Measurements from ENCODE around the gene TRDMT1. TPM values are rescaled to one million over a fixed set of nuclear protein-coding genes. Genes with fewer than 3 reads are reported as not detected.
A peak's percentile ranks its signal among the peaks of the same experiment; 100 is the strongest.

The TRDMT1 gene
- total and polyA plus RNA-seq, 12 donors: 1.3 to 10.5 (median 4.9) TPM

DNA sequence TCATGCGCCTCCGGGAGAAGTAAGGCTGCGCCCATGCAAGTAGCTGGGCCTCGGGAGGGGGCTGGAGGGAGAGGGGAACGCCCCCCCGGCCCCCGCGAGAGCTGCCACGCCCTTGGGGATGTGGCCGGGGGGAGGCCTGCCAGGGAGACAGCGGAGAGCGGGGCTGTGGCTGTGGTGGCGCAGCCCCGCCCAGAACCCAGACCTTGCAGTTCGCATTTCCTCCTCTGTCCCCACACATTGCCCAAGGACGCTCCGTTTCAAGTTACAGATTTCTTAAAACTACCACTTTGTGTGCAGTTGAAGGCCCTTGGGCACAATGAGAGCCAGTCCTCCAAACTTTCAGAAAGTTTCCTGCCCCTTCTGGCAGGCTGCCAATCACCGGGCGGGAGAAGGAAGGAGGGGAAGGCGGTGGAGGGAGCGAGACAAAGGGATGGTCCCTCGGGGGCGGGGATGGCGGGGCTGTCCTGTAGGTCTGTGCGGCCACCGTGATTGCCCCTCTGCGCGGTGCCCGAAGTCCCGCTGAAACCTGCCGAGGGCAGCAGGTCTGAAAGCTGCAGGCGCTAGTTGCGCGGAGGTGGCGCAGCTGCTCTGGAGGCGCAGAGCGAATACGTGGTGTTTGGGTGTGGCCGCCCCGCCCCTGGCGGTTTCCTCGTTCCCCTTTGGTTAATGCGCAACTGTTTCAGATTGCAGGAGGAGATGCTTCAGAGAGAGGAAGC is 28.7 kb upstream of the TRDMT1 start:
- DNase-seq: peak; percentile 73 to 89 (median 85)
- WGBS, 4 donors: 0 to 2% (median 0%) methylated on average over 22 to 43 of the region's 43 CpGs
- Histone ChIP-seq H3K36me3 (replicated peaks in 1 of 2) (peaks cover 0 to 37% of the 10 kb centered on the region in 2 donors), H3K9me3 (replicated peaks in 1 of 3) (no peaks in the 10 kb centered on the region), H3K27ac (peak overlapping the region; percentile 50 to 97 (median 92)), H3K4me1 (replicated peaks in 1 of 2) (peaks cover 7 to 37% of the 10 kb centered on the region in 2 donors), H3K4me3 (peak overlapping the region; percentile 72 to 97 (median 82)), H3K27me3 (no peaks in the 10 kb centered on the region)
- intact Hi-C loops (cut with DNase I): no loop called here
- TF ChIP-seq POLR2A (IDR thresholded peaks at IDR 0.05) (peak; percentile 44 to 50), CTCF (IDR thresholded peaks at IDR 0.05) (peak in 1 of 6 experiments; percentile 29)

DNA sequence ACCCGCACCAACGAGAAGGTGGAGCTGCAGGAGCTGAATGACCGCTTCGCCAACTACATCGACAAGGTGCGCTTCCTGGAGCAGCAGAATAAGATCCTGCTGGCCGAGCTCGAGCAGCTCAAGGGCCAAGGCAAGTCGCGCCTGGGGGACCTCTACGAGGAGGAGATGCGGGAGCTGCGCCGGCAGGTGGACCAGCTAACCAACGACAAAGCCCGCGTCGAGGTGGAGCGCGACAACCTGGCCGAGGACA is 28.2 kb upstream of the TRDMT1 start:
- WGBS, 4 donors: 0 to 2% (median 1%) methylated on average over 12 to 21 of the region's 21 CpGs
- Histone ChIP-seq H3K9me3 (replicated peaks in 1 of 3) (no peaks in the 10 kb centered on the region), H3K36me3 (replicated peaks in 1 of 2) (peaks cover 0 to 32% of the 10 kb centered on the region in 2 donors), H3K27ac (peak overlapping the region; percentile 50 to 97 (median 92)), H3K4me1 (replicated peaks in 1 of 2) (peaks cover 7 to 36% of the 10 kb centered on the region in 2 donors), H3K27me3 (no peaks in the 10 kb centered on the region), H3K4me3 (peak overlapping the region; percentile 72 to 97 (median 82))
- peak in 2 of 7 donors; percentile 33 to 67 for DNase-seq
- intact Hi-C loops (cut with DNase I): no loop called here
- TF ChIP-seq POLR2A (IDR thresholded peaks at IDR 0.05) (no peak), CTCF (IDR thresholded peaks at IDR 0.05) (no peak)

GRCh38 chr10:17229016-17229716 is 27.7 kb upstream of the TRDMT1 start:
- TF ChIP-seq POLR2A (IDR thresholded peaks at IDR 0.05): peak; percentile 60 to 66
- peak in 1 of 6 experiments; percentile 23 for TF ChIP-seq CTCF (IDR thresholded peaks at IDR 0.05)
- H3K4me1 ChIP-seq (replicated peaks in 1 of 2): peaks cover 7 to 36% of the 10 kb centered on the region in 2 donors
- 0 to 1% (median 1%) methylated on average over 2 to 72 of the region's 72 CpGs for WGBS, 4 donors

More at GRCh38 chr10:17229016-17229716, 27.7 kb upstream of the TRDMT1 start:
- intact Hi-C loops (cut with DNase I): no loop called here
- peak overlapping the region; percentile 50 to 97 (median 92) for H3K27ac ChIP-seq
- H3K27me3 ChIP-seq: no peaks in the 10 kb centered on the region
- peaks cover 0 to 27% of the 10 kb centered on the region in 2 donors for H3K36me3 ChIP-seq (replicated peaks in 1 of 2)
- DNase-seq: peak; percentile 70 to 90 (median 83)
- H3K9me3 ChIP-seq (replicated peaks in 1 of 3): no peaks in the 10 kb centered on the region
- peak overlapping the region; percentile 72 to 97 (median 82) for H3K4me3 ChIP-seq

All from adrenal gland (tissue), 12 donors.